HG02571 (cell line): ENCODE results near the gene LRRC17.
A peak's percentile ranks its signal among the peaks of the same experiment; 100 is the strongest.

ENCODE experiments used
- ATAC-seq: cut with Tn5 transposase; IDR thresholded peaks from one replicate; pipeline ENCODE4 v1.9.1; 2021; ENCODE audit warnings: mild to moderate bottlenecking, moderate library complexity; ENCODE audit not compliant: unreplicated experiment

The LRRC17 gene, protein sequence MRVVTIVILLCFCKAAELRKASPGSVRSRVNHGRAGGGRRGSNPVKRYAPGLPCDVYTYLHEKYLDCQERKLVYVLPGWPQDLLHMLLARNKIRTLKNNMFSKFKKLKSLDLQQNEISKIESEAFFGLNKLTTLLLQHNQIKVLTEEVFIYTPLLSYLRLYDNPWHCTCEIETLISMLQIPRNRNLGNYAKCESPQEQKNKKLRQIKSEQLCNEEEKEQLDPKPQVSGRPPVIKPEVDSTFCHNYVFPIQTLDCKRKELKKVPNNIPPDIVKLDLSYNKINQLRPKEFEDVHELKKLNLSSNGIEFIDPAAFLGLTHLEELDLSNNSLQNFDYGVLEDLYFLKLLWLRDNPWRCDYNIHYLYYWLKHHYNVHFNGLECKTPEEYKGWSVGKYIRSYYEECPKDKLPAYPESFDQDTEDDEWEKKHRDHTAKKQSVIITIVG

DNA sequence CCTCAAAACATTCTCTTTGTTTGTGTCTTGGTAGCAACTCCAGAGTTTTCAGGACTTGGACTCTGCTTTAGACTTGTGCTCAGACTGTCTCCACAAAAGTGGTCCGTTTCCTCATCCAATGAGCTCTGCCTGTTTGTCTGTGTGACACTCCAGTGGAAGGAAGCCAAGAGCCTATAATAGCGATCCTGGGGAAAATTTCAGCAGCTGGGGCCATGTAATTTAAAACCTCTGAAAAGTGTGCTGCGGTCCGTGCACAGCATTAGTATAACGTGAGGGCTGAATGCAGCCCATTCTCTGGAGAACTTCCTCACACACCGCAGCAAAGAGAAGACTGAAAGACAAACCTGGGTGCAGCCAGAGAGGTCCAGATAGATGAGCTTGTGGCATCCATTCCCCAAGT is at the start of gene LRRC17:
LRRC17 (plus strand) TSS at position 259 of the 400 bp plus-strand sequence. CDS start 20,914 bp downstream, outside the sequence.
- ATAC-seq, result no peak

DNA sequence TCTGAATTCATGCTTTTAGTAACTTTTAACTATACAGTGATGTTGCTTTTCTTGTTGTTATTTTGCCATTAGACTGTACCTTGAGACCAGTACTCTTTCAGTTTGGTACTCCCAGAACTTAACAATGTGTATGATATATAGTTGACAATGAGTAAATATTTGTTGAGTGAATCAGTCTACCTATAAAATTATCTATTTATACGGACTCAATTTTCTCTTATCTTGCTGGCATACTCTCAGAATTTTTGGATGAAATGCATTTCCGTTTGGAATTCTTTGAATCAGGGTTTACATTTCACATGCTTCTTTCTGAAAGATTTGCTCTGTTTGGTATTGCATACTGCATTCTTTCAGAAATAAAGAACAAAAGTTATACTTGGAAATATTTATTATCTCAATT is 47.8 kb upstream of the LRRC17 start:
- no peak for ATAC-seq

DNA sequence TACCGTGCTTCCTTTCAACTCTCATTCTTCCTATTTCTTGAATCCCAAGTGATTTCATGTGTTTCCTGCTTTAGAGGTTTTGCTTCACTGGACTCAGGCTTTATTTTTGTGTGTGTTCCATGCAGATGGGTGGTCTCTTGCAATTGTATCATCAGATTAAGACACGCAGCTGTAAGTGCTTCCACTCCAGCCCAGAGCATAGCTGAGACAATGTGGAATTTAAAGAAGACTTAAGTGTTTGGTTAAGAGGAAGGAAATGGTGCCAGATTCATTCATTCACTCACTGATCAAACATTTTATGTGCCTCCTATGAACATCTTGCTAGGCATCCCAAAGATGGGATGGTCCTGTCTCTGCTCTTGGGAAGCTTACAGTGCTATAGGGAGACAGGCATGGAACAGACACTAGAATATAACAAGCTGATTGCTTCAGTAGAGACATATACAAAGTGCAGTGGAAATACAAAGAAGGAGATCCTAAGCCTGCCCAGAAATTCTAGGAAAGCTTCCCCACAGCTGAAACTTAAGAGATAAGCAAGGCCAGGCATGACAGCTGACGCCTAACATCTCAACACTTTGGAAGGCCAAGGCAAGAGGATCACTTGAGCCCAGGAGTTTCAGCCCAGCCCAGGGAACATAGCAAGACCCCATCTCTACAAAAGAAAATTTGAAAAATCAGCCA is 46.1 kb upstream of the LRRC17 start:
- ATAC-seq, result no peak

DNA sequence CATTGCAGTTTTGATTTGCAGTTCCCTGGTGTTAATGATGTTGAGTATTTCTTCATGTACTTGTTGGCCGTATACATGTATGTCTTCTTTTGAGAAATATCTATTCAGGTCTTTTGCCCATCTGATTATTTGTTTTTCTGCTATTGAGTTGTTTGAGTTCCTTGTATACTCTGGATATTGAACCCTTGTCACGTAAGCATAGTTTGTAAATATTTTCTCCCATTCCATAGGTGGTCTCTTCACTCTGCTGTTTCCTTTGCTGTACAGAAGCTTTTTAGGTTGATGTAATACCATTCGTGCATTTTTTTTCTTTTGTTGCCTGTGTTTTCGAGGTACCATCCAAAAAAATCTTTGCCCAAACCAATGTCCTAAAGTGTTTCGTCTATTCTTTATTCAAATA is 43.6 kb upstream of the LRRC17 start:
- ATAC-seq, result no peak

DNA sequence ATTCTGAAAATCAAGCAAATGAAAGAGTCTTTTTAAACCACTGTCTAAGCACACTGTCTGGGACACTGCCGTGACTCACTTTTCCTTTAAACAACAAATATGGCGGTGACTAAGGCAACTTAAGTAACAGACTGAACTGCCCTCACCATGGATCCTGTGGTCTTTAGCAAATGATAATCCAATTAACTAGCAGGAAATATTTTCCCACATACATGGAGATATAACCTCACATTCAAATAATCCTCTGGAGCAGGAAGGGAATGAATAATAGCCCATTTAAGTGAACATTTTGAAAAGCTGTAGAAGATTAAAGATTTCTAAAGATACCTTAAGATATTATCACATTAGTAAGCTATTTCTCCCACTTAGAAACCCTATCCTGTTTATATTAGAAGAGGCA is 40.3 kb upstream of the LRRC17 start:
- ATAC-seq, result no peak

DNA sequence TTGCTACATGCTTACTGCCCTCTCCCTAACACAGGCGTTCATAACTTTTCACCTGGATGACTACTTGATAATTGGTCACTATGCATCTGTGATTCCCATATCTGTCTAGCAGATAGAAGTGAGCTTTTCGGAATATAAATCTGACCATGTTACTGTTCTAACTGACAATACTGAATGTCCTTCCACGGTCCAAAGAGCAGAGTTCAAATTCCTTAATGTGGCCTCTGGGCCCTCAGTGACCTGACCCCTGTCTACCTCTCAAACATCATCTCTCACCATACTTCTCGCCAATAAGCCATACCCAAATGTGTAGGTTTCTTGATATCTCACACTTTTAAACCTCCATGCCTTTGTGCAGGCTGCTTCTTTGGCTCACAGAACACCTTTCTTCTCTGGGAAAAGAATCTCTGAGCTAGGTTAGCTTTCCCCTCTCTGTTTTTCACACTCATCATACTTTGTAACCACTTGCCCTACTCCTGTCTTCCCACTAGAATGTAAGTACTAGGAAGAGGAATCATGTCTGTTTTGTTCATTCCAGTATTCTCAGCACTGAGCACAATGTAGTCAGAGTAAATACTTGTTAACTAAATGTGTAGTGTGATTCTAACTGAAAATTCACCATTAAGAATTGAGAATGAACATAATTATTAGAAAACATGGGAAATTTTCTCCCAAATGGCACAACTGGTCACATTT is 39.2 kb upstream of the LRRC17 start:
- peak; percentile 16 for ATAC-seq

DNA sequence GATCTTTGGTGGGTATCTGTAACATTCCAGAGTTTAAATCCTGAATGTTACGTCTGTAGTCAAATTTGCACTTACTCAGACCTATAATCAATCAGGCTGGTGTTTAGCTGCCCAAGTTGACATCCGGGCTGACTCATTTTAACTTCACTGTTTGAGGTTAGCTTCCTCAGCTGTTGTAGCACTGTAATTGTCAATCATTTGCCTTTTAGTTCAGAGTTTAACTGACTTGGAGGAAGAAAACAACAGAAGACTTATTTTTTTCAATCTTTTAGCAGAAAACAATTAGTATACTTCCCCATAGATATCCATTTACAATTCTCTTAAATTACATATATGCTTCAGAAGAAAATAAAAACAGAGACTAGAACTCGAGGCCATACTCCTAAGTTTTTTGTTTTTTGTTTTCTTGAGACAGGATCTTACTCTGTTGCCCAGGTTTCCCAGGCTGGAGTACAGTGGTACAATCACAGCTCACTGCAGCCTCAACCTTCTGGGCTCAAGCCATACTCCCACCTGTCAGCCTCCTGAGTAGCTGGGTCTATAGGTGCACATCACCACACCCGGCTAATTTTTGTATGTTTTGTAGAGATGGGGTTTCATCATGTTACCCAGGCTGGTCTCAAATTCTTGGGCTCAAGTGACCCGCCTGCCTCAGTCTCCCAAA is 38.5 kb upstream of the LRRC17 start:
- peak; percentile 95 for ATAC-seq

DNA sequence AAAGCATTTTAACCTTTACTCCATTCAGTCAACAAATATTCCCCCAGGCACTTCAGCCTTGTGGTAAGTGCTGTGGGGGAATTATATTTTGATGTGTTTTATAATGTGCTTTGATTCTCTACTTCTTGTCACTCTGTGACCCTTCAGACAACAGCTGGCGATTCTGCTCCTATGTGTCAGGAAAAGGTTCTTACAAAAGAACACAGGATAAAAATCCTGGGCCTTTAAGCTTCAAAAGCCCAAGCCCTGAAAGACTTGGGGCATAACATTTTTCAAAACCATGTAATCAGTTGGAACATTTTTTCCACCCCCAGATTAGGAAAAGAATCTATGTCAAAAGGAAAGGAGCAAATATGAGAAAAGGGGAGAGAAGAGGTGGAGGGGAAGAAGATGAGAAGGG is 37.8 kb upstream of the LRRC17 start:
- ATAC-seq, result no peak

DNA sequence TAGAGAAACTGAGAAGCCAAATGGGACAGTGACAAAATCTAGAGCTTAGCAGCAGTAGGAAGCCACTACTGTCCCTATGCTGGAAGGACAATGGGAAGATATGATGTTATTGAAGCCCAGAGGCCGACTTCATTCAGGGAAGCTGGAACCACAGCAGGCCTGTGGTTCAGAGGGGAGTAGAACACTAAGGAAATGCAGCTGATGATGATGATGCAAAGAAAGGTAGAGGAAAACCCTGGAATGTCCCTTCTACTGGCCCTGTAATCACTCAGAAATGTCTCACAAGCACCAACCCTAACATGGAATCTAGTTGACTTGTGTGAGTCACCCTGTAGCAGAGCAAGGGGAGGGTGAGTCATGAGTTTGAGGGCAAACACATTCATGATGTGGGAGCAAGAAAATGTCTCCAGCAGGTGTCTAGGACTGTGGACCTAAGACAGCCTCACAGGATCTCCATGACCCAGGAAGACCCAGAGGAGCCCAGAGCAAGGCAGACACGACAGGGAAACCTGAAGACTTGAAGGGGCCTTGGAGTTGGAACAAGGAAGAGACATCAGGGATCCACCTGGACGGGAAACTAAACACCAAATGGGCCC is 37.0 kb upstream of the LRRC17 start:
- no peak for ATAC-seq

DNA sequence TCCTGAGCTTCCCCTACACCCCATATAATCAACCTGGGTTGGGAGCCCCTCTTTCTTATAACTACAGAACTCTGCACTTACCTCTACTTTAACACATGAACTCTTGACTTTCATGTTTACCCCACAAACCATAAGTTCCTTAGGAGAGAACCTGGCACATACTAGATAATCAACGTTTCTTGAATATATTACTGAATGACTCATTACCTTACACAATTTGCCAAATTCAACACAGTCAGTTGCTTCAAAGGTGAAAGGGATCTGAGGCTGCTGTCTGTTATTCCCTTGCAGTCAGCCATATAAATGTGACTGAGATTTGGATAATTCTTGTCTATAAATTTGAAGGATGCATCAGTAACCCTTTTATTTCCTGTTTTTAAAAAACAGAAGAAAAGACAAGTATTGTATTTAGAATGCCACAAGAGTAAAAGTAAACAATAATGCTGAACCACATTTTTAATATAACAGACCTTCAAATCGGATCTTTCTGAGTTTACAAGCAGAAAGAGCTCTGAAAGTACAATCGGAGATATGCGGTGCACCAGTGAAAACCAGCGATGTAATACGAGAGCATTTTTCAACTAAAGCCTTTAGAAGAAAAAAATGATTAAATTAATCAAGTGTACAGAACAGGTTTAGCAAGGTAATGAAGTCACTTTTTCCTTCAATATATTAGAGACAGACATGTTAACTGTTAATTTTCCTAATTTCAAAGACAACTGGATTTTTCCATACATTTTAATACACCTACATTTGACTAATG is 29.5 kb upstream of the LRRC17 start:
- ATAC-seq, result no peak

DNA sequence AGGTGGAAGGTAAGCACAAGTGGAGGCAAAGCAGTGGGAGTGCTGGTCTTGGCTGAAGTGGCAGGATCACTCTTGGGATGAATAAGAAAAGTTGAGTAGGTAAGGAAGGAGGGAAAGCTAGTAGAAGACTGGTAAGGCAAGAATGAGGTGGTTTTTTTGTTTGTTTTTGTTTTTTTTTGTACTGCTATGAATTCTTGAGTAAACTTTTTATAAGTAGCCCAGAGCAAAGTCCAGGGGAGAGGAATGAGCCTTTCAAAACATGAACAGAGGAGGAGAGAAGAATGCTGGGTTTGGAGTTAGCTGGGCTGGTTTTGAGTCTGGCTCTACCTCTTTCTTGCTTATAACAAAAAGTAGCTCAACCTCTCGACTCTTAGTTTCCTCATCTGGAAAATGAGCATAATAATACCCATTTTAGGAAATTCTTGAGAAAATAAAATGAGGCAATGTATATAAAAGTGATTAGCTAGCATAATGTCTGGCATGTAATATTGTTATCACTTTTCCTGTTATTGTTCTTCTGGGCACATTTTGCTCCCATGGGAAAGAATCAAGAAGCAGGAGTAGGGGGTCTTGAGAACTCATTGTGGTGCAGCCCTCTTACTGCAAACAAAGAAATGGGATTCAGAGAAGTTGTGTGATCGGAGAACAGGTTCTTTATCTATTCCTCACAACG is 24.1 kb upstream of the LRRC17 start:
- no peak for ATAC-seq

DNA sequence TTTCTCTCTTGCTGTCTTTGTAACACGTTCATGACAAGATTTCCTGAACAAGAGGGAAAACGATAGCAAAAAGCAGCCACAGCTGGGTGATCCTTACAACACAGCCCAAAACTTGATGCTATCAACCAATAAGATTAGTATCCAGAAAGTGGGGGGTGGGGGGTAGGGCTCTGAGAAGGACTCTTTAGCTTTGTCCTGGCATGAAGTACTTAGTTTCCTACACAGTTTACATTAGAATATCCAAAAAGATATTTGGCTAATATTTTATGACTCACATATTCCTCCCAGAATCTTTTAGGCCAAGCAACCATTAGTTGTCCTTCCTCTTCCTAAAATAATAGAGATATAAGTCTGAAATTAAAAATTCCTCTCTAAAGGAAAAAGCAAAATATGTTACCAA is 22.9 kb upstream of the LRRC17 start:
- ATAC-seq, result no peak

DNA sequence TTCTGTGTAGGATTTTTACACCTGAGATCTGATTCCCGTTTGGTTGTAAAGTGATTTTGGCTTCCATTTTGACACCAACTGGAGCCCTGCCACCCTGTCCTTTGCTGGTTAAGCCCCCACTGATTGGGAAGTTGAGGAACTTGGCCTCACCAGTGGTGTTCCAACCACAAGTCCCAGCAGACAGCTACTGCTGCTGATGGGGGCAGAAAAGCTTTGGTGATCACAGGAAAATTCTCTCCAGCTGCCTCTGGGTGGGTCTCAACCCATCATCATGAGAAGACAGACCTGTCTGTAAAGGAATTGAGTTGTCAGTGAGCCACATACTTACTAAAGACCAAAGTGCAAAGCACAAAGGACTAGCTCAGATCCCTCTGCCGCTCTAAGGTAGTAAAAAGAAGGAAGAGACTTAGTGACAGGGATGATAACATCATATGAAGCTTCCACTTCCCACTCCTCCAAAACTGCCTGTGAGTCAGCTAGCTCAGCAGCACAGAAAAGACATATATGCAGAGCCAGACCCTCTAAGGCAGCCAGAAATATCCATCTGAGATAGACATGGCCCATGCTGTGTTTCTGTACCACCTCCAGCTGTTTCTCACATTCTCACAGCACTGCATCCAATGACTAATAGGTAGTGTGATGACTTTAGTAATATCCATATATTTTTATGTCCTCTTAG is 22.4 kb upstream of the LRRC17 start:
- no peak for ATAC-seq

DNA sequence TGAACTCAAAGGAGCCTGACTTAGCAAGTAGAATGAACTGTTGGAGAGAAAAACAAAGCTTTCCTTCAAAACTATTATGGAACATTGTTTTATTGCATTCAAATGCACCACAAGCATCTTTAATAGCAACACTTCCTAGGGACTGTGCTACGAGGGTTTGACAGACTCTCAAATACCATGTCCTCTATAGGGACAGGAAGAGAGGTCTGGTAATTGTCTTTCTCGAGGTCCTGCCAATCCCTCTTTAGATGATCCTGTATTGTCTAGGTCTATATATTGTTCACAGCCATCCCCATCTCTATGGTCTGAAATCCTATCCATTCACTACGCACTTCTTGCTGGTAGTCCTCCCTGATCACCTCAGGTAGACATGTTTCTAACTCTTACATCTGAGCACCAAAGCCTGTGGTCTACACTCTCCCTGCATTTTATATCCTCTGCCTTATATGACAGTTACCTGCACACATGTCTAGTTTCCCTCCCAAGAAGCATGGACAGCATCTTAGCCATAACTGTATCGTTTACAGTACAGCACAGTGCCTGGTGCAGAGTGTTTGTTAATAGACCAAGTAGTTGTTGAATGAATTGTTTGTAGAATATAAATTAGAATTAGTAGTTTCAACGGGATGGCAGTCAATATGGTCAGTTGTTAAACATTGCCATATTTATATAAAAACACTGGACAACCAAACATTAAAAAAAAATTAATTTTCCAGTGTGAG is 21.7 kb upstream of the LRRC17 start:
- ATAC-seq, result no peak

DNA sequence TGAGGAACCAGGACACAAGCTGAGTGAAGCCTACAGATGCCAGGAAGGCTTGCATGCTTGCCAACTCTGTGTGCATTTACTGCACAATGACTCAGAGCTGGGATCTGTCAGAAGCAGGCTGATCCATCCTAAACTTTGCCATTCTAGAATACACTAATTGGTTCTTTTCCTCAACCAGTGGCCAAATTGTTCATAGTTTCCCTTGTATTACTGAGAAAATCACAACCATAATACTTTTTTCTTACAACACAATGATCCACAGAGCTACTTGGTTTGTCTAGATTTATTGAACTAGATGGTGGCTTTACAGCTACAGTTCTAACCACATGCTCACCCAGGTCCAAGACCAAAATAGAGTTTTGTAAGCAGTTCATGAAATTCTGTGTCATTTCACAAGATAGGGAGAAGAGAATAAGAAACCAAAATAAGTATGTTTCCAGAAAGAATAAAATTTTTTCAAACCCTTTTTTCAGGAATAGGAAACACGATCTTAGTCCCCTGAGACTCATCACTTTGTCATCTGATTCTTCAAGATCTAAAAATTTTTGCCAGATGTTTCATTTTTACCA is 21.0 kb upstream of the LRRC17 start:
- ATAC-seq, result no peak

DNA sequence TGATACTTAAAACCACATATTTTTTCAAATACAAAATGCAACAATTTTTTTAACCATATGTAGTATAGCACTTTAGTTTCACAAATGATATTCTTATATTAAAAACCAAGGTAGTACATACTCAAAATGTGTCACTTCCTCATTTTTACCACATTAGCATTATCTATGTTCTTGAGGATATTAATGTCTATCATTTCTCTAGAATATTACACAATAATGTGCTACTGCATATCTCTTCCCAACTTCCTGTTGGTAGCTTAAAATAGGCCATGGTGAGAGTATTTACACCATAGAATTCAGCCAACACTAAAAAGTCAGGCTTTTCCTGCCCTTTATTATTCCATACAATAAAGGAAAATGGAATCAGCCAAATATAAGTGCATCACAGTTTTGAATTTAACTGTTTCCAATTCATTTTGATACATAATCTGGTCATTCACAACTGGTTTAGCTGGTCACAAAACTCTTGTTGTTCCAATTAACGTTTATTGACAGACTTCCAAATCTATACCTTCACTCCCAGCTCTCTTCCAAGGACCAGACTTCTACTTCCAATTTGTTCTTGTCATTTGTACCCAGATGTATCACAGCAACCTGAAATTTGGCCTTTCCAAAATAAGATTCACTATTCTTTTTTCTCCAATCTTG is 20.0 kb upstream of the LRRC17 start:
- no peak for ATAC-seq

DNA sequence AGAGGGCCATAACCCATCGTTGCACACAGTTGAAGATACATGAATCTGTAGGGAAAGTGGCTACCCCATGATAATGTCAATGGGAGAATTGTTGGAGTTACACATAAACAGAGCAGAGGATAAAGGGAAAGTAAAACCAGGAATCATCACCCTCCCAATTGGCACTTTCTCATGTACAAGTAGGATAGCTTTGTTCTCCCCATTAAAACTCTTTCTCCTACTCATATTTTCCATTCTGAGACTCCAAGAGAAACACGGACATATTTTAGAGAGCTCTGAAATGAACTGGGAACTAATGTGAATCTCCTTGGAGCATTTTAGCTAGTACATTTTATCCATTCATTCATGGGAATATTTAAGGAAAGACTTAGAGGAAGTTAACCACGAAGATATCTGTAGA is 17.2 kb upstream of the LRRC17 start:
- no peak for ATAC-seq

DNA sequence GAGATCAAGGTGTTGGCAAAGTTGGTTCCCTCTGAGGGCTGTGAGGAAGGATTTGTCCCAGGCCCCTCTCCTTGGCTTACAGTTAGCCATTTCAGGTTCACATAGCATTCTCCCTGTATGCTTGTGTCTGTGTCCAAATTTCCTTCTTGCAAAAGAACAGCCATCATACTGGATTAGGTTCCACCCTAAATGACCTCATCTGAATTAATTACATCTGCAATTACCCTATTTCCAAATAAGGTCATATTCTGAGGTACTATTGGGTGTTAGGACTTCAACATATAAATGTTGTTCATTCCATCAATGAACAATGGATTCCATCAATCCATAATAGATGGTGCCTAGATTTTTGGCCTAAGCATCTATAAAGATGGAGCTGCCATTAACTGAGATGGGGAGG is 16.2 kb upstream of the LRRC17 start:
- ATAC-seq, result no peak
